GM12801 (cell line): ENCODE data around the gene SRD5A2.

Experiments
- TF ChIP-seq, protein P1 (sequence below): IDR thresholded peaks from one replicate; pipeline ENCODE4 v1.5.1; 2011; ENCODE audit warnings: control low read depth; ENCODE audit not compliant: insufficient read length; ENCODE audit errors: extremely low read depth

SRD5A2 gene

GRCh38 chr2:31577143-31577542 is 3.6 kb downstream of the SRD5A2 start:
- TF ChIP-seq, protein P1, sequence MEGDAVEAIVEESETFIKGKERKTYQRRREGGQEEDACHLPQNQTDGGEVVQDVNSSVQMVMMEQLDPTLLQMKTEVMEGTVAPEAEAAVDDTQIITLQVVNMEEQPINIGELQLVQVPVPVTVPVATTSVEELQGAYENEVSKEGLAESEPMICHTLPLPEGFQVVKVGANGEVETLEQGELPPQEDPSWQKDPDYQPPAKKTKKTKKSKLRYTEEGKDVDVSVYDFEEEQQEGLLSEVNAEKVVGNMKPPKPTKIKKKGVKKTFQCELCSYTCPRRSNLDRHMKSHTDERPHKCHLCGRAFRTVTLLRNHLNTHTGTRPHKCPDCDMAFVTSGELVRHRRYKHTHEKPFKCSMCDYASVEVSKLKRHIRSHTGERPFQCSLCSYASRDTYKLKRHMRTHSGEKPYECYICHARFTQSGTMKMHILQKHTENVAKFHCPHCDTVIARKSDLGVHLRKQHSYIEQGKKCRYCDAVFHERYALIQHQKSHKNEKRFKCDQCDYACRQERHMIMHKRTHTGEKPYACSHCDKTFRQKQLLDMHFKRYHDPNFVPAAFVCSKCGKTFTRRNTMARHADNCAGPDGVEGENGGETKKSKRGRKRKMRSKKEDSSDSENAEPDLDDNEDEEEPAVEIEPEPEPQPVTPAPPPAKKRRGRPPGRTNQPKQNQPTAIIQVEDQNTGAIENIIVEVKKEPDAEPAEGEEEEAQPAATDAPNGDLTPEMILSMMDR = no peak

DNA sequence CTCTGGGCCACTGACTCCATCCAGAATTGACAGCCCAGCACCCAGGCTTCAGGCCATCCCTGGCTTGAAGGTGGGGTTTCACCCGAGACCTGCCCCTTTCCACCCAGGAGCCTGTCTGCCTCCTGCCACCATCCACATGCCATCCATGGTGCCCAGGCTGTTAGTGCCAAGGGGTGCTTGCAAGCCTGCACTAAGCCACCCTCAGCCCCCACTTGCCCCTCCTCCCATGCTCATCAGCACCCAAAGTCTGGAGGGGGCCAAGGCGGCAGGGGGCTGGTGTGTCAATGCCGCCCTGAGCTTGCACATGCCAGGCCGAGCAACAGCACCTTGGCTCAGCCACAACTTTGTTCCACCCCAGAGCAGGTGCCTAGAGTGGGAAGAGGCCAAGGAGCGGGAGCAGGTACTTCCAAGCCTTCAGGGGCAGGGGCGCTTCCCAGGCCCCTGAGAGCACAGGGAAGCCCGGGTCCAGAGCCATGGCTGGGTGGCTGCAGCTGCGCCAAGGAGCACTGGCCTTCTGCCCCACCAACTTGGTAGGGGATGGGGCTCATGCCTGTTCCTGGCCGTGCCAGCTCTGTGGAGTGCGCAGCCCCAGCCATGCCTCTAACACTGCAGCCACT is 12.0 kb downstream of the SRD5A2 start:
- TF ChIP-seq, protein P1 = no peak

DNA sequence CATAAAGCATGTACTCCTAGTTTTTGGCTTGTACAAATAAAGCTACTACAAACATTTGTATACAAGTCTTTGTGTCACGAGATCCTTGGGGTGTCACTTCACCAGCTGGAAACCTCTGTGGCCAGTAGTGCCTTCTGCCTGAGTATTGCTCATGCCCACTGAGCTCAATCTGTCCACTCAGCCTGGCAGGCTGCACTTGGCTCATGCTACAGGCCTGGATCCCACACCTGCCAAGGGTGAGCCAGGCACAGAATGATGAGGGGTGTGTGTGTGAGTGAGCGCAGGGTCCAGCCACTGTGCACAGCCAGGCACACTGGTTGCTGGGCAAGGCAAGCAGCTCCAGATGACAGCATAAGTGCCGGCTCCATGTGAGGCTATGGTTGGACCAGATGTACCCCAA is 13.1 kb downstream of the SRD5A2 start:
- TF ChIP-seq, protein P1 = no peak

GRCh38 chr2:31563273-31563839 is 17.4 kb downstream of the SRD5A2 start:
- TF ChIP-seq, protein P1 = no peak

DNA sequence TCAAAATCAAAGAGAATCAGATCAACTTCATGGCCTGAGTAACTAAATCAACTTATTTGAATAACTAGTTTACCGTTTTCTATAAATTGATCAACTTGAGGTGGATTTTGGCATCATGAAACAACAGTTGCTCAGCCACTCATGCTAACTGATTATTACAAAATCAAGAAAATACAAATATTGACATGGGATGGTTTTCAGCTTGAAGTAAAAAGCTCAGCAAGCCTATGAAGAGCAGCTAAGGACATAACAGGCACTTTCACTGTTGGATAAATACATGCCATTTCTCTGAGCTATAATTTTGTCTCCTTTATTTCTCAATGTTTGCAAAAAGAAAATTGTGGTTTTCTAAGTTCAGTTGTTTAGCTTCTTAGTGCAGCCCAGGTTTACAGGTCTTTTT is 18.9 kb downstream of the SRD5A2 start:
- TF ChIP-seq, protein P1 = no peak

DNA sequence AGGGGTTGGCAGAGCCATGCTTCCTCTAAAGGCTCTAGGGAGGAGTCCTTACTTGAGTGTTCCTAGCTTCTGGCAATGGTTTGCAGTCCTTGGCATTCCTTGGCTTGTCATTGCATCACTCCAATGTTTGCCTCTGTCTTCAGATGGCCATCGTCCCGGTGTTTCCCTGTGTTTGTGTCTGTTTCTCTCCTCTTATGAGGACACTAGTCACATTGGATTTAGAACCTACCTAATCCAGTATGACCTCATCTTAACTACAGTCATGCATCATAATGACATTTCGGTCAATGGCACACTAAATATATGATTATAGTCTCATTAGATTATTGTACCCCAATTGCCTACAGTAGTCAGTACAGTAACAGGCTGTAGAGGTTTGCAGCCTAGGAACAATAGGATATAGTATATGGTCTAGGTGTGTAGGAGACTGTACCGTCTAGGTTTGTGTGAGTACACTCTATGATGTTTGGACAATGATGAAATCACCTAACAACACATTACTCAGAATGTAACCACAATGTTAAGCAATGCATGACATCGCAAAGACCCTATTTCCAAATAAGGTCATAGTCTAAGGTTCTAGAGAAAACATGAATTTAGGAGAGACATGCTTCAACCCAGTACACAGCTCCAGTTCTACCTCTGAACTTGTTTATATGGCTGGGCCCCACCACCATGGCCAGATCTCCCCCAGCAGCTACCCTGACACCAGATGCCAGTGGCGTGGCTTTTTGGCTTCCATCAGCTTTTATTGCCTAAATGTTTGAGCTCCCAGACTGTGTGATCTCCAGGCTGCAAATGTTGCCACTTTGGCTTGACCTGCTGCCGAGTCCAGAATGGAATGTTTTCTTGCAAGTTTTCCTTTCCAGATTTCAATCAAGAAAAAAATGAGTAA is 22.1 kb downstream of the SRD5A2 start:
- TF ChIP-seq, protein P1 = no peak

DNA sequence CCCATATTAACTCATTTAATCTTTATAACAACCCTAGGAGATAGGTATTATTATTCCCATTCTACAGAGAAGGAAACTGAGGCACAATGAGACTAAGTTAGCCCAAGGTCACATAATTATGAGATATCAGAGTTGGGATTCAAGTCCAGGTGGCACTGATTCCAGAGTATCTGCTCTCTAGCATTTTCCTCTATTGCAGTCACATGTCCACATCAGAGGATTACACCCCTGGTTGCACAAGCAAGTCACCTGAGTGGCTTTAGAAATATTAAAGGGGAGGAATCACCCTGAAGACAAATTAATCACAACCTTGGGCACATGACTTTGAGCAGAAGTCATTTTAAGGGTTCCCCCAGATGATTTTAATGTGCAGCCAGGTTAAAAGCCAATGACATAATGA is 23.8 kb downstream of the SRD5A2 start:
- TF ChIP-seq, protein P1 = no peak
